ENCODE measurements around the gene CDX4. TPM values are rescaled to one million over a fixed set of nuclear protein-coding genes. Genes with fewer than 3 reads are reported as not detected.

Gene CDX4
- total RNA-seq (2013) = not detected
- polyA plus RNA-seq = not detected
- polyA minus RNA-seq = not detected in 2 replicates
- total RNA-seq = 0 to 0.30 (median 0) reads per million in 11 experiments

DNA sequence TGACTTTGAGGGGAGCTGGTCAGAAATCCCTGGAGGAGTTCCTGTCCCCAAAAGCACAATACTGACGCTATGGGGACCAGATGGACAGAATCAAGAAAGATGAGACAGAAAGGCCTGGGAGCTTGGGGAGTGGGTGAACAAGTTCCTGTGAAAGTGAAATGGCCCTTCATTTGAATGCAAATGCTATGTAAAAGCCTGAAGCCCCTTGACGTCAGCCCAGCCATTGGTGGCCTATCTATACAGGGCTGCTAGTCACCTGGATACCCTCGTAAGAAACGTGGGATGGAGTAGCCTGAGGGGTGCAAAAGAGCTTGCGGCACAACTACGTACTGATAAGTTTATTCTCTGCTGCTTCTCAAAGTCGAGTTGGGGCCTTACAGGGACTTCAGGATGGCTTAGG is at the start of gene CDX4:
CDX4 (plus strand) TSS at position 223 of the 400 bp plus-strand sequence. CDS start 201 bp downstream, outside the sequence.
- no peak for TF ChIP-seq CTCF (IDR thresholded peaks at IDR 0.05)
- Histone ChIP-seq H3K9me3 (replicated peaks in 1 of 2; ENCODE audit: control insufficient read depth in 1 of 2, insufficient read depth in 1 of 2, low read length in 2 of 2) (peaks cover 4 to 20% of the 10 kb centered on the region in 2 donors), H3K9ac (ENCODE audit: insufficient read depth, low read length, poor library complexity, severe bottlenecking) (no peak within 1 kb of the TSS), H2AFZ (ENCODE audit: insufficient read depth, low read depth, low read length, poor library complexity, severe bottlenecking) (no peak within 1 kb of the TSS), H3K27ac (ENCODE audit: low read depth in 1 of 2, low read length in 2 of 2) (no peak within 1 kb of the TSS), H3K4me3 (replicated peaks in 1 of 3; ENCODE audit: low read depth in 2 of 3, low read length in 3 of 3) (no peak within 1 kb of the TSS), H3K79me2 (ENCODE audit: insufficient read depth, low read length) (no peaks in the 10 kb centered on the region), H3K4me2 (replicated peaks; ENCODE audit: extremely low read depth, low read length, poor library complexity, severe bottlenecking) (no peak within 1 kb of the TSS), H4K20me1 (ENCODE audit: insufficient read depth, low read length) (no peaks in the 10 kb centered on the region), H3K27me3 (ENCODE audit: control insufficient read depth in 2 of 2, insufficient read depth in 2 of 2, low read length in 2 of 2) (peaks cover 16 to 34% of the 10 kb centered on the region in 2 donors), H3K4me1 (ENCODE audit: control insufficient read depth in 1 of 2, insufficient read depth in 2 of 2, low read length in 2 of 2) (no peaks in the 10 kb centered on the region), H3K36me3 (replicated peaks in 1 of 2; ENCODE audit: control insufficient read depth in 1 of 2, insufficient read depth in 2 of 2, low read length in 2 of 2) (no peaks in the 10 kb centered on the region)
- intact Hi-C loops (cut with micrococcal nuclease) = no loop called here
- no peaks in the 10 kb centered on the region for H3K4me1 Mint-ChIP-seq
- H3K27ac Mint-ChIP-seq = no peak within 1 kb of the TSS
- H3K4me3 Mint-ChIP-seq = peak within 1 kb of the TSS in 1 of 2 donors; percentile 67
- peaks cover 23 to 42% (median 34%) of the 10 kb centered on the region in 3 donors for H3K27me3 Mint-ChIP-seq (ENCODE audit: low read depth in 3 of 3)
- no peaks in the 10 kb centered on the region for H3K36me3 Mint-ChIP-seq
- 15% methylated on average over 4 of the region's 7 CpGs for WGBS (ENCODE audit: insufficient coverage)
- peaks cover 4 to 23% (median 10%) of the 10 kb centered on the region in 7 donors for H3K9me3 Mint-ChIP-seq
- DNase-seq = no peak

- no CpG with 5 or more reads among the region's 2 CpGs for WGBS (ENCODE audit: insufficient coverage)
- no peak overlapping the region for H3K4me3 Mint-ChIP-seq
- H3K4me1 ChIP-seq (ENCODE audit: control insufficient read depth in 1 of 2, insufficient read depth in 2 of 2, low read length in 2 of 2) = no peaks in the 10 kb centered on the region
- no peak for DNase-seq
- no peak overlapping the region for H2AFZ ChIP-seq (ENCODE audit: insufficient read depth, low read depth, low read length, poor library complexity, severe bottlenecking)
- H3K4me2 ChIP-seq (replicated peaks; ENCODE audit: extremely low read depth, low read length, poor library complexity, severe bottlenecking) = no peak overlapping the region
- peaks cover 0 to 5% (median 1%) of the 10 kb centered on the region in 7 donors for H3K9me3 Mint-ChIP-seq
- no peak overlapping the region for H3K9ac ChIP-seq (ENCODE audit: insufficient read depth, low read length, poor library complexity, severe bottlenecking)
- H3K27me3 Mint-ChIP-seq (ENCODE audit: low read depth in 3 of 3) = peaks cover 0 to 3% (median 0%) of the 10 kb centered on the region in 3 donors
- H3K79me2 ChIP-seq (ENCODE audit: insufficient read depth, low read length) = no peaks in the 10 kb centered on the region
- no peaks in the 10 kb centered on the region for H3K27me3 ChIP-seq (ENCODE audit: control insufficient read depth in 2 of 2, insufficient read depth in 2 of 2, low read length in 2 of 2)
- intact Hi-C loops (cut with micrococcal nuclease) = no loop called here
- no peak overlapping the region for H3K4me3 ChIP-seq (replicated peaks in 1 of 3; ENCODE audit: low read depth in 2 of 3, low read length in 3 of 3)
- H3K36me3 Mint-ChIP-seq = no peaks in the 10 kb centered on the region
- no peak overlapping the region for H3K27ac Mint-ChIP-seq
- no peaks in the 10 kb centered on the region for H3K36me3 ChIP-seq (replicated peaks in 1 of 2; ENCODE audit: control insufficient read depth in 1 of 2, insufficient read depth in 2 of 2, low read length in 2 of 2)
- H3K27ac ChIP-seq (ENCODE audit: low read depth in 1 of 2, low read length in 2 of 2) = no peak overlapping the region
- H3K9me3 ChIP-seq (replicated peaks in 1 of 2; ENCODE audit: control insufficient read depth in 1 of 2, insufficient read depth in 1 of 2, low read length in 2 of 2) = no peaks in the 10 kb centered on the region
- no peaks in the 10 kb centered on the region for H4K20me1 ChIP-seq (ENCODE audit: insufficient read depth, low read length)
- H3K4me1 Mint-ChIP-seq = no peaks in the 10 kb centered on the region
- no peak for TF ChIP-seq CTCF (IDR thresholded peaks at IDR 0.05)
Observed at GRCh38 chrX:73398185-73398914, 48.5 kb upstream of the CDX4 start.
